Superior temporal gyrus (tissue), 1 donor: ENCODE data around the gene GALK1.
"Not testable (repeated sequence)": the region's sequence is repeated elsewhere in the genome, so short reads cannot be mapped to it uniquely, and the experiment has no call there.

ENCODE experiments used
- DNase-seq: peaks from one replicate; pipeline ENCODE4 v3.0.0-alpha.2; 2016; ENCODE audit errors: extremely low spot score

Gene GALK1

DNA sequence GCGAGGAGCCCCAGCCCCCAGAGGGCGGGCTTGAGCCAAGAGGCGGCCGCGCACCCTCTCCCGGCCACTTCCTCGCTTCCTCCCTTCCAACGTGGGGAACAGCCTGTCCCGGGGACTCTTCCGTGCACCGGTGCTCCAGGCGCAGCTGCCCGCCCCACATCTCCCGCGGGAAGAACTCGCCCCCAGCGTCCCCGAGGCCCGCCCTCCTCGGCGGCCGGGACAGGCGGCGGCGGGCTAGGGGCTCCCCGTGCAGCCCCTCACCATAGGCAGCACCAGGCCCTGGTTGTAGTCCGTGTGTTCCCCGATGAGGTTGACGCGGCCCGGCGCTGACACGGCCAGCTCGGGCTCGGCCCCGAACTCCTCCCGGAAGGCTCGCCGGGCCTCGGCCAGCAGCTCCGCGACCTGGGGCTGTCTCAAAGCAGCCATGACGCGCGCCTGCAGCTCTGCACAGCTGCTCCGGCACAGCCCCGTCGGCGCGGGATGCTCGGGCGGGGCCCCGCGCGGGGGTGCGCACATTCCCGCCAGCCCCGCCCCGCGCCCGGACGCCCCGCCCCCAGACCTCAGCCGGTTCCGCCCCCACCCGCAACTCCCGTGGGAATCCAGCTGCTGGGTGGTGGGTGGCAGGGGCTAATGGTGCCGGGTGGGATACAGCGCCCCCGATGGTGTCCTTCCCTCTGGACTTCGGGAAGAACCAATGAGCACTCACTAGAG is at the start of gene GALK1:
Gene GALK1, minus strand, starts transcription at position 482 of the 711 bp plus-strand sequence. Its CDS starts 56 bp downstream, at position 426.
- DNase-seq: peak; percentile 45

DNA sequence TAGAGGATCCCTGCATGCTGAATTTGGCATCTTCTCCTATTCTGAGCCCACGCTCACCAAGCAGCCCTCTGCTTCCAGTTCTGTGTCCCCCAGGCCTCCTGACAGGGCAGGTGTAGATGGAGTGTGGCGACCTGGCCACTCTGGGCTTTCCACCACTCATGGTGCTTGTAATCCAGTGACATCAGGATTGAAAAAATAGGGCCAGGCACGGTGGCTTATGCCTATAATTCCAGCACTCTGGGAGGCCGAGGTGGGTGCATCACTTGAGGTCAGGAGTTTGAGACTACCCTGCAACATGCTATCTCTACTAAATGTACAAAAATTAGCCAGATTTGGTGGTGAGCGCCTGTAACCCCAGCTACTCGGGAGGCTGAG is 49.0 kb upstream of the GALK1 start:
- no peak for DNase-seq

DNA sequence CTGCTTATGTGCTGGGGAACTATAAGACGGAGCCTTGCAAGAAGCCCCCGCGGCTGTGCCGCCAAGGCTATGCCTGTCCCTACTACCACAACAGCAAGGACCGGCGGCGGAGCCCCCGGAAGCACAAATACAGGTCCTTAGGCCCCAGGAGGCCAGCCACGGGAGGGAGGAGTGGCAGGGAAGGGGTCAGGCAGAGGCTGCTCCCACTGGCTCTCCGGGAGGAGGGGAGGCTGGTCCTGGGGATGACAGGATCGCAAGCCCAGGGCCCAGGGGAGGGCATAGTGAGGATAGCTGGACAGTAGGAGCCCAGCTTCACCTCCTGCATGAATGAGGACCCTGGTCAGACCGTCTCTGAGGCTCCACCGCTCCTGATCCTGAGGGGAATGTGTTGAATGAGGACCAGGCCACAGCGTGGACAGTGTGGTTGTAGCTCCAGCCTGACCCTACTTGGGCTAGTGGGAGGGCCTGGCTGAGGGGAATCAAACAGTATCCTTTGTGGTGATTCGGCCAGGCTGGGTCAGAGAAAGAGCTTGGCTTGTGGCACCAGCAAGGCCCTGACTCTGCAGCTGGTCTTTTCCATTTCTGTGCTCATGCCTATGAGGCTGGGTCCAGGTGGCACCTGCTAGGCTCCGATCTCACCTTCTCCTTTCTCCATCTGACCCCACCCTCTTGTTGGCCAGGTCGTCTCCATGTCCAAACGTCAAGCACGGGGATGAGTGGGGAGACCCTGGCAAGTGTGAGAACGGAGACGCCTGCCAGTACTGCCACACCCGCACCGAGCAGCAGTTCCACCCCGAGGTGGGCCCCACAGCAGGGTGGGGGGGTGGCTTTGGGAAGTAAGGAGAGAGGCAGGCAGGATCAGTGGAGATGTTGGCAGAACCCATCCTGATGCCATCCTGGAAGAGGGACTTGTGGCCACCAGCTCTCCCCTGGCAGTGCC is 48.4 kb upstream of the GALK1 start:
- no peak for DNase-seq

GRCh38 chr17:75812096-75813013 is 47.4 kb upstream of the GALK1 start:
- no peak for DNase-seq

DNA sequence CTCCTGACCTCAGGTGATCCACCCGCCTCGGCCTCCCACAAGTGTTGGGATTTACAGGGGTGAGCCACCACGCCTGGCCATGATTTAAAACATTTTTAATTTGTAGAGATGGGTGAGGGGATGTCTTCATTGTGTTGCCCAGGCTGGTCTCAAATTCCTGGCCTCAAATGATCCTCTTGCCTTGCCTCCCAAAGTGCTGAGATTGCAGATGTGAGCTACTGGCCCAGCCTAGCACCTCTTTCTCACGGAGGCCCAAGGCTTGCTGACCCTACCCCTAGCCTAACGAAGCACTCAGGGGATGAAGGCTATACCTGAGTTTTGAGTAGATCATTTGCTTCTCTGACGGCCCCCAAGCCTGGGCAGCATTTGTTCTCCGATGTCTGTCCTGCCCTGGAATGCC is 46.2 kb upstream of the GALK1 start:
- no peak for DNase-seq

- not testable (repeated sequence) for DNase-seq
These were observed 45.8 kb upstream of the GALK1 start for GRCh38 chr17:75810756-75811155.

- DNase-seq: no peak
These were observed 45.2 kb upstream of the GALK1 start for GRCh38 chr17:75810216-75810615.

- DNase-seq: no peak
These were observed 44.7 kb upstream of the GALK1 start for GRCh38 chr17:75809631-75810111.

DNA sequence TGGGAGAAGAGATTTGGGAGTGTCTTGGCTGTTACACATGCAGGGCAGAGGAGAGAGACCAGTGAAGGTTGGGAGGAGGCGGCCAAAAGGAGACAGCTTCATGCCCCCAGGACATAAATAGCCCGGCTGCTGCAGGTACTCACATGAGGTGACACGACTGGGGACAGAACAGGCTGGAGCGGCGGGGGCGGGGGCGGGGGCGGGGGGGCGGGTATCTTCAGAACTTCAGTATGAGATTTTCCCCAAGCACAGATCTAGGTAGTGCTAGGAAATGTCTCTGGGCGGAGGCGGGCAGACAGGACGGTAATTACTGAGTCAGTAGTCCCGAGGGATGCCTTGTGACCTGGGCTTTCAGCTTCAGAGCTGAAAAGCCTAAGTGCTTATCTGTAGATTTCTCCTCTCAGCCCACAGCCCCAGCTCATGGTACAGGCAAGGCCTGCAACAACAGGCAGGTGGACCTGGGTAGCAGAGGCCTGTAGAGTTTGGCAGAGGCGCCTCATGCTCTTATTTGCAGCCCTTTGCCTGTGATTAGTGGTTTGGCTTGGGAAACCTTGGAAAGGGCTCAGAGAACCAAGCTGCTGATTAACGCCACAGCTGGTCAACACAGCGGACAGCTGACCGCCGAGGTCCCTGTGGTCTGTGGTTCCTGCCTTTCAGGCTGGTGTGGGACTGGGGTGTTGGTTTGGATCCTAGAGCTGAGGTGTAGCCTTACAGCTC is 44.1 kb upstream of the GALK1 start:
- no peak for DNase-seq

- DNase-seq: no peak
These were observed 43.5 kb upstream of the GALK1 start for GRCh38 chr17:75808549-75808904.

DNA sequence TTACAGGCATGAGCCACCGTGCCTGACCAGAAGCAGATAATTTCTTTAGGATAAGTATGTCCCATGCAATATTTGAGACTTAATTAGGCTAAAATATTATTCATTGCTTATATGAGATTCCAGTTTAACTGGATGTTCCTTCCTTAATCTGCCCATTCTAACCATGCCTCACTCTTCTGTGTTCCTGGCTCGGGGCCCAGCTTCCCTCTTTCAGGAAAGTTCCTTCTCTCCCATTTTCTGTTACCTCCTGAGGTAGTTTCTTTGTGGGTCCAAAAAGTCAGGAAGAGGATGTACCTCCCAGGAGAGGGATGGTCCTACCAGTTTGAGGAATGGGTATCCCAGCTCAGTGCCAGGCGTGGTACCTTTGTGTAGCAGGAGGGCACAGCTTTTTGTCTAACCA is 42.9 kb upstream of the GALK1 start:
- no peak for DNase-seq

GRCh38 chr17:75806822-75807500 is 42.0 kb upstream of the GALK1 start:
- DNase-seq: no peak

- DNase-seq: no peak
These were observed 38.9 kb upstream of the GALK1 start for GRCh38 chr17:75803883-75804282.

GRCh38 chr17:75799402-75799801 is 34.4 kb upstream of the GALK1 start:
- DNase-seq: no peak

DNA sequence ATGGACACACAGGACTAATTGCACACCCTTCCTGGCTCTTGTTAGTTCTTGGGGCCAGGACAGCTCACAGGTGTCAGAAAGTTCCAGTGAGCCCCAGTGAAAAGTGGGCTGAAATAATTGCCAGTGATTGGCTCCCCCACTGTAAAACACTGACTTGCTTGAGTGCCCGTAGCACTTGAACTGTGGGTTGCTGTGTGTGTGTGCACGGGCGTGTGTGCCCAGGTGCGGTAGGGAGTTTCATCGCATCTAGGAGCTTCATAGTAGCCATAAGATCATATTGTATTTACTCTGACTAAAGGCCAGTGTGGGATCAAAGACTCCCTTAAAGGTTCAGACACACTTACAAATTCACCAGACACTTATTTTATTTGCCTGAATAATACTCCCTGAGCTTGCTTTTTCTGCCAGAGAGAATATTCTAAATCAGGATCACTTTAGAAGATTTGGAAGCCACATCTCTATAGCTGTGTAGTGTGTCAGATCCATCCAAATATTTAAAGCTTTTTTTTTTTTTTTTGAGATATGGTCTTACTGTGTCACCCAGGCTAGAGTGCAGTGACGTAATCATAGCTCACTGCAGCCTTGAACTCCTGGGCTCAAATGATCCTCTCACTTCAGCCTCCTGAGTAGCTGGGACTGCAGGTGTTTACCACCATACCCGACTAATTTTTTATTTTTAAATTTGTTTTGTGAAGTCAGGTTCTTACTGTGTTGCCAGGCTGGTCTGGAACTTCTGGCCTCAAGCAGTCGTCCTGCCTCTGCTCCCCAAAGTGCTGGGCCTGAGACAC is 31.0 kb upstream of the GALK1 start:
- DNase-seq: no peak

DNA sequence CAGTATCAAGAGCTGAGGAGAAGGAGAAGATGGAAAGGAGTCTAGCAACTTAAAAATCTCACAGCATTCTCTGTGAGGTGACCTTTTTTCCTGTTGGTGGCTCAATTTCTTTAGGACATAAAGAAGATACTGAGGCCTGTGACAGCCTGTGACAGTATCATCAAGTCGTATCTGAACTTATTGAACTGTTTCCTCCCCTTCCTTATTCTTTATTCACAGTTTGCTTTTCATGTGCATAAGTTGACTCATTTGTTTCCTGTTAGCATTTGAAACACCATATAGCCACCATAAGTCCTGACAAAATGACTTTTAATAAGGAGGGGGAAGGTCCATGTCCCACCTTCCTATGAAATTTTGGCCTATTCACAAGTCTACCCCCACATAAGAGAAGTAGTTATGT is 28.5 kb upstream of the GALK1 start:
- DNase-seq: no peak

DNA sequence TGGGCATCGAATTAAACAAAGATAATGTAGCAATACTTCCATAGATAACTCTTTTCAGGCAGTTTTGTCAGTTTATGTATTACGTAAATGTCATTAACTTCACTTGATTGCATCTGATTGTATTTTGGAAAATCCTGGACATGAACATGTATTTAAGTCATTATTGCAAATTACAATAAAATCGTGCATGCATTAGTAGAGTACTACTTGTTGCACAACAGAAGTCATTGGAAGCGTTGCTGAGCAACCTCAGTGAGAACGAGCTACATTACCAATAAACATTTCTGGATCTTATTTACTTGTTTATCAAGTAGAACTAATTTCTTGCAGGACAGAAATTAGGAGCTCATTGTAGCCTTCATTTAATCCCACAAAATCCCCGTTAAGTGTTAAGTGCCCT is 26.3 kb upstream of the GALK1 start:
- no peak for DNase-seq

- peak; percentile 87 for DNase-seq
These were observed 20.3 kb upstream of the GALK1 start for GRCh38 chr17:75785016-75785890.
